Liver (tissue), 3 donors: ENCODE results near the gene TNS3.

Experiments used
- RAD21 ChIP-seq, 2 donors: IDR thresholded peaks; 2 replicates each; pipeline ENCODE4 v1.6.1; 2016; ENCODE audit warnings: antibody characterized with exemption in 2 of 2, mild to moderate bottlenecking in 2 of 2
- TF ChIP-seq, protein P1 (sequence below): fragments of 150-350 bp; IDR thresholded peaks from 2 replicates; pipeline ENCODE4 v1.5.1; 2017; ENCODE audit warnings: improper control_type of control experiment, low read depth, low read length; ENCODE audit not compliant: missing input control
- TF ChIP-seq, protein P2 (sequence below): IDR thresholded peaks from 2 replicates; pipeline ENCODE4 v1.6.1; 2016; ENCODE audit warnings: antibody characterized with exemption
- TF ChIP-seq, protein P3 (sequence below): IDR thresholded peaks from 2 replicates; pipeline ENCODE4 v1.6.1; 2016; ENCODE audit warnings: antibody characterized with exemption, mild to moderate bottlenecking
- donor health status: healthy.
- donor health status: healthy.

DNA sequence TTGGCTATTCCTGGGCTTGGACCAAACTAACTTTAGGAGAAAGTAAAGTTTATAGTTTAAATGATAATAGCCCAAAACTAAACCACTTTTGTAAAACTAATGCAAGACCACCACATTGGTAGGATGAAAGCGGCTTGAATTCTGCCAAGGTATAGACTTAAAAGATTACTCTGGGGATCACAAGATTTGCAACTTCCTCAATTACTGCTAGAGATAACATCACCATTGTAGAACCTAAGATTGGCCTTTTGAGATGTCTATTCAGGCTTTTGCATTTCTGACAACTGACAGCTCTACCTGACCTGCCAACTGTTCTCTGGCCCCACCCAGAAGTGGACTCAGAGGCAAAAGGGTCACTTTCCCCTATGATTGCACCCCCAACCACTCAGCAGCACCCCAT lies 162.4 kb downstream of the TNS3 start:
- TF ChIP-seq, protein P1, sequence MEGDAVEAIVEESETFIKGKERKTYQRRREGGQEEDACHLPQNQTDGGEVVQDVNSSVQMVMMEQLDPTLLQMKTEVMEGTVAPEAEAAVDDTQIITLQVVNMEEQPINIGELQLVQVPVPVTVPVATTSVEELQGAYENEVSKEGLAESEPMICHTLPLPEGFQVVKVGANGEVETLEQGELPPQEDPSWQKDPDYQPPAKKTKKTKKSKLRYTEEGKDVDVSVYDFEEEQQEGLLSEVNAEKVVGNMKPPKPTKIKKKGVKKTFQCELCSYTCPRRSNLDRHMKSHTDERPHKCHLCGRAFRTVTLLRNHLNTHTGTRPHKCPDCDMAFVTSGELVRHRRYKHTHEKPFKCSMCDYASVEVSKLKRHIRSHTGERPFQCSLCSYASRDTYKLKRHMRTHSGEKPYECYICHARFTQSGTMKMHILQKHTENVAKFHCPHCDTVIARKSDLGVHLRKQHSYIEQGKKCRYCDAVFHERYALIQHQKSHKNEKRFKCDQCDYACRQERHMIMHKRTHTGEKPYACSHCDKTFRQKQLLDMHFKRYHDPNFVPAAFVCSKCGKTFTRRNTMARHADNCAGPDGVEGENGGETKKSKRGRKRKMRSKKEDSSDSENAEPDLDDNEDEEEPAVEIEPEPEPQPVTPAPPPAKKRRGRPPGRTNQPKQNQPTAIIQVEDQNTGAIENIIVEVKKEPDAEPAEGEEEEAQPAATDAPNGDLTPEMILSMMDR, result no peak
- TF ChIP-seq, protein P2, sequence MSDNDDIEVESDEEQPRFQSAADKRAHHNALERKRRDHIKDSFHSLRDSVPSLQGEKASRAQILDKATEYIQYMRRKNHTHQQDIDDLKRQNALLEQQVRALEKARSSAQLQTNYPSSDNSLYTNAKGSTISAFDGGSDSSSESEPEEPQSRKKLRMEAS, result no peak
- no peak for TF ChIP-seq RAD21 (IDR thresholded peaks at IDR 0.05)
- TF ChIP-seq, protein P3, sequence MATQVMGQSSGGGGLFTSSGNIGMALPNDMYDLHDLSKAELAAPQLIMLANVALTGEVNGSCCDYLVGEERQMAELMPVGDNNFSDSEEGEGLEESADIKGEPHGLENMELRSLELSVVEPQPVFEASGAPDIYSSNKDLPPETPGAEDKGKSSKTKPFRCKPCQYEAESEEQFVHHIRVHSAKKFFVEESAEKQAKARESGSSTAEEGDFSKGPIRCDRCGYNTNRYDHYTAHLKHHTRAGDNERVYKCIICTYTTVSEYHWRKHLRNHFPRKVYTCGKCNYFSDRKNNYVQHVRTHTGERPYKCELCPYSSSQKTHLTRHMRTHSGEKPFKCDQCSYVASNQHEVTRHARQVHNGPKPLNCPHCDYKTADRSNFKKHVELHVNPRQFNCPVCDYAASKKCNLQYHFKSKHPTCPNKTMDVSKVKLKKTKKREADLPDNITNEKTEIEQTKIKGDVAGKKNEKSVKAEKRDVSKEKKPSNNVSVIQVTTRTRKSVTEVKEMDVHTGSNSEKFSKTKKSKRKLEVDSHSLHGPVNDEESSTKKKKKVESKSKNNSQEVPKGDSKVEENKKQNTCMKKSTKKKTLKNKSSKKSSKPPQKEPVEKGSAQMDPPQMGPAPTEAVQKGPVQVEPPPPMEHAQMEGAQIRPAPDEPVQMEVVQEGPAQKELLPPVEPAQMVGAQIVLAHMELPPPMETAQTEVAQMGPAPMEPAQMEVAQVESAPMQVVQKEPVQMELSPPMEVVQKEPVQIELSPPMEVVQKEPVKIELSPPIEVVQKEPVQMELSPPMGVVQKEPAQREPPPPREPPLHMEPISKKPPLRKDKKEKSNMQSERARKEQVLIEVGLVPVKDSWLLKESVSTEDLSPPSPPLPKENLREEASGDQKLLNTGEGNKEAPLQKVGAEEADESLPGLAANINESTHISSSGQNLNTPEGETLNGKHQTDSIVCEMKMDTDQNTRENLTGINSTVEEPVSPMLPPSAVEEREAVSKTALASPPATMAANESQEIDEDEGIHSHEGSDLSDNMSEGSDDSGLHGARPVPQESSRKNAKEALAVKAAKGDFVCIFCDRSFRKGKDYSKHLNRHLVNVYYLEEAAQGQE, result no peak
